ENCODE data around the gene FAM78B. TPM values are rescaled to one million over a fixed set of nuclear protein-coding genes. Genes with fewer than 3 reads are reported as not detected.

The FAM78B gene
- total and polyA plus RNA-seq, 10 of the 15 experiments (the other 5 are each of a cell fraction or from before 2014, with no cell fraction given), result 0.10 to 4.9 (median 1.6) TPM

DNA sequence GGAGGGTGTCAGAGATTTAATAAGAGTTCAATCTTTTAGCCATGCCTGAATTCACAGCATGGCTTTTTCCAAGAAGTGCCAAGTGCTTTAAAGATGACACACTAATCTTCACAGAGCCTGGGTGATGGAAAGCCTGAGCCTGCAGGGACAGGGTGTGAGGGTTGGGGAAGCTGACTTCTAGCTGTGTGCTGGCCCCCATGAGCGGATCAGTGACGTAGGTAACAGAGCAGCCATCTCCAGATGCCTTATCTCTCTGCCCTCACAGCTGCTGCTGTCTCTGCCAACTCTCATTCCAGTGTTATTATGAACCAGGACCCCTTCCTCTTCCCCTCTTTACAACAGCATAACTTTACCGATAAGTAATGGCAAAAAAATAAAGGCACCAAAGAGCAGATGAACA is 30.6 kb downstream of the FAM78B start (continued):
- TF ChIP-seq NR2C2 (IDR thresholded peaks at IDR 0.05; ENCODE audit: borderline replicate concordance, control insufficient read depth, insufficient read length, low read depth) (no peak), BCL11A (IDR thresholded peaks at IDR 0.05; ENCODE audit: low read depth, low read length) (no peak), CBFB (IDR thresholded peaks at IDR 0.05; ENCODE audit: low read depth) (no peak), DPF2 (IDR thresholded peaks at IDR 0.05) (no peak), TCF3 (IDR thresholded peaks at IDR 0.05; ENCODE audit: borderline replicate concordance, insufficient read depth, low read depth, low read length) (no peak), FOXM1 (IDR thresholded peaks at IDR 0.05; ENCODE audit: low read depth, low read length) (no peak)
- TF ChIP-seq, protein P1, sequence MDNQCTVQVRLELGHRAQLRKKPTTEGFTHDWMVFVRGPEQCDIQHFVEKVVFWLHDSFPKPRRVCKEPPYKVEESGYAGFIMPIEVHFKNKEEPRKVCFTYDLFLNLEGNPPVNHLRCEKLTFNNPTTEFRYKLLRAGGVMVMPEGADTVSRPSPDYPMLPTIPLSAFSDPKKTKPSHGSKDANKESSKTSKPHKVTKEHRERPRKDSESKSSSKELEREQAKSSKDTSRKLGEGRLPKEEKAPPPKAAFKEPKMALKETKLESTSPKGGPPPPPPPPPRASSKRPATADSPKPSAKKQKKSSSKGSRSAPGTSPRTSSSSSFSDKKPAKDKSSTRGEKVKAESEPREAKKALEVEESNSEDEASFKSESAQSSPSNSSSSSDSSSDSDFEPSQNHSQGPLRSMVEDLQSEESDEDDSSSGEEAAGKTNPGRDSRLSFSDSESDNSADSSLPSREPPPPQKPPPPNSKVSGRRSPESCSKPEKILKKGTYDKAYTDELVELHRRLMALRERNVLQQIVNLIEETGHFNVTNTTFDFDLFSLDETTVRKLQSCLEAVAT (IDR thresholded peaks at IDR 0.05), result no peak
- TF ChIP-seq, protein P2, sequence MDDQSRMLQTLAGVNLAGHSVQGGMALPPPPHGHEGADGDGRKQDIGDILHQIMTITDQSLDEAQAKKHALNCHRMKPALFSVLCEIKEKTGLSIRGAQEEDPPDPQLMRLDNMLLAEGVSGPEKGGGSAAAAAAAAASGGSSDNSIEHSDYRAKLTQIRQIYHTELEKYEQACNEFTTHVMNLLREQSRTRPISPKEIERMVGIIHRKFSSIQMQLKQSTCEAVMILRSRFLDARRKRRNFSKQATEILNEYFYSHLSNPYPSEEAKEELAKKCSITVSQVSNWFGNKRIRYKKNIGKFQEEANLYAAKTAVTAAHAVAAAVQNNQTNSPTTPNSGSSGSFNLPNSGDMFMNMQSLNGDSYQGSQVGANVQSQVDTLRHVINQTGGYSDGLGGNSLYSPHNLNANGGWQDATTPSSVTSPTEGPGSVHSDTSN (IDR thresholded peaks at IDR 0.05; ENCODE audit: insufficient replicate concordance, low read depth, low read length), result no peak

DNA sequence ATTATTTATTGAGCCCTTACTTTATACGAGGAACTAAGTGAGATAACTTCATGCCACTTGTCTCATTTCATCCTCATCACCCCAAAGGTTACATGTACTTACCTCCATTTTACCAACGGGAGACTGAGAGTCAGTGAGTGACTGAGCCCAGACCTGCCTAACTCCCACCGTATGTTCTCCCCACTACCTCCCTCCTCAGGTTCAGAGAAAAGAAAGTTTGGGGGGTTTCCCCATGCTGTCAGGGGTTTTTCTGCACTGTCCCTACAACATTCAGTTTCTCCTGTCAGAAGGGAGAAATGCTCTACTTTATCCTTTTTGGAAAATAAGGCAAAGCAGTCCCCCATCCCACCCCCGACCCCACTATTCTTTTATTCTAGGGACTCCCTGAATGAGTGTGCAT is 32.9 kb downstream of the FAM78B start:
- Histone ChIP-seq H3K4me3 (no peak overlapping the region), H3K27me3 (replicated peaks in 1 of 2; ENCODE audit: control insufficient read depth in 2 of 2, insufficient read depth in 2 of 2, low read length in 1 of 2) (no peaks in the 10 kb centered on the region), H3K4me1 (ENCODE audit: control insufficient read depth, insufficient read depth, low read length) (no peaks in the 10 kb centered on the region), H3K36me3 (ENCODE audit: control insufficient read depth in 2 of 2, insufficient read depth in 2 of 2, low read length in 1 of 2) (no peaks in the 10 kb centered on the region), H3K4me2 (ENCODE audit: control insufficient read depth, insufficient read depth) (no peak overlapping the region), H3K9ac (ENCODE audit: control insufficient read depth, insufficient read depth, low read length) (no peak overlapping the region), H4K20me1 (ENCODE audit: control insufficient read depth, insufficient read depth) (no peaks in the 10 kb centered on the region), H3K27ac (ENCODE audit: control insufficient read depth, insufficient read depth) (no peak overlapping the region), H3K9me3 (replicated peaks; ENCODE audit: control insufficient read depth, insufficient read depth, low read length) (no peaks in the 10 kb centered on the region), H2AFZ (ENCODE audit: control insufficient read depth, low read depth, low read length) (no peak overlapping the region), H3K79me2 (ENCODE audit: control insufficient read depth, insufficient read depth, low read length) (no peaks in the 10 kb centered on the region)
- ChIA-PET SMC1A (ENCODE audit: uncharacterized antibody, unreplicated experiment) (interaction anchor here (1.1 to 2.0 kb wide), 2 partner anchors 37 to 299 kb away, joined by 4 to 6 read pairs; no protein-coding TSS in a partner anchor), POLR2A (no interaction called here), CTCF (interaction anchor here (0.9 to 1.6 kb wide), 3 partner anchors 31 to 125 kb away, joined by 3 to 4 read pairs (median 3); no protein-coding TSS in a partner anchor), RAD21 (ENCODE audit: unreplicated experiment) (interaction anchor here (1.0 to 1.3 kb wide), 2 partner anchors 36 to 345 kb away, joined by 3 to 4 read pairs; no protein-coding TSS in a partner anchor)
- no TSS peak for BruUV-seq (replicated peaks)
- intact Hi-C loops (cut with micrococcal nuclease; ENCODE audit: unreplicated experiment), result loop anchor here (1.0 to 5.0 kb wide), 2 partner anchors 299 to 343 kb away; no protein-coding TSS in a partner anchor
- peak; percentile 52 for FAIRE-seq
- WGBS (ENCODE audit: insufficient coverage, insufficient replicate concordance, low lambda C conversion rate, missing lambda C conversion rate), result 7% methylated on average over 4 of the region's 4 CpGs
- in situ Hi-C loops (cut with MboI), result no loop called here
- peak; percentile 92 for ATAC-seq
- DNase-seq (ENCODE audit: low read depth, low spot score), result no peak
- TF ChIP-seq RFX5 (IDR thresholded peaks at IDR 0.05; ENCODE audit: low read depth, low read length) (no peak), JUND (IDR thresholded peaks at IDR 0.05; ENCODE audit: low read depth, low read length) (no peak), PAX8 (IDR thresholded peaks at IDR 0.05) (no peak), MTA2 (IDR thresholded peaks at IDR 0.05; ENCODE audit: low read depth) (no peak), NFYB (IDR thresholded peaks at IDR 0.05; ENCODE audit: insufficient read depth, low read depth, low read length) (no peak), ZNF217 (IDR thresholded peaks at IDR 0.05) (no peak), HCFC1 (IDR thresholded peaks at IDR 0.05; ENCODE audit: low read length) (no peak), SMARCA5 (IDR thresholded peaks at IDR 0.05) (no peak)
- TF ChIP-seq, protein P3, sequence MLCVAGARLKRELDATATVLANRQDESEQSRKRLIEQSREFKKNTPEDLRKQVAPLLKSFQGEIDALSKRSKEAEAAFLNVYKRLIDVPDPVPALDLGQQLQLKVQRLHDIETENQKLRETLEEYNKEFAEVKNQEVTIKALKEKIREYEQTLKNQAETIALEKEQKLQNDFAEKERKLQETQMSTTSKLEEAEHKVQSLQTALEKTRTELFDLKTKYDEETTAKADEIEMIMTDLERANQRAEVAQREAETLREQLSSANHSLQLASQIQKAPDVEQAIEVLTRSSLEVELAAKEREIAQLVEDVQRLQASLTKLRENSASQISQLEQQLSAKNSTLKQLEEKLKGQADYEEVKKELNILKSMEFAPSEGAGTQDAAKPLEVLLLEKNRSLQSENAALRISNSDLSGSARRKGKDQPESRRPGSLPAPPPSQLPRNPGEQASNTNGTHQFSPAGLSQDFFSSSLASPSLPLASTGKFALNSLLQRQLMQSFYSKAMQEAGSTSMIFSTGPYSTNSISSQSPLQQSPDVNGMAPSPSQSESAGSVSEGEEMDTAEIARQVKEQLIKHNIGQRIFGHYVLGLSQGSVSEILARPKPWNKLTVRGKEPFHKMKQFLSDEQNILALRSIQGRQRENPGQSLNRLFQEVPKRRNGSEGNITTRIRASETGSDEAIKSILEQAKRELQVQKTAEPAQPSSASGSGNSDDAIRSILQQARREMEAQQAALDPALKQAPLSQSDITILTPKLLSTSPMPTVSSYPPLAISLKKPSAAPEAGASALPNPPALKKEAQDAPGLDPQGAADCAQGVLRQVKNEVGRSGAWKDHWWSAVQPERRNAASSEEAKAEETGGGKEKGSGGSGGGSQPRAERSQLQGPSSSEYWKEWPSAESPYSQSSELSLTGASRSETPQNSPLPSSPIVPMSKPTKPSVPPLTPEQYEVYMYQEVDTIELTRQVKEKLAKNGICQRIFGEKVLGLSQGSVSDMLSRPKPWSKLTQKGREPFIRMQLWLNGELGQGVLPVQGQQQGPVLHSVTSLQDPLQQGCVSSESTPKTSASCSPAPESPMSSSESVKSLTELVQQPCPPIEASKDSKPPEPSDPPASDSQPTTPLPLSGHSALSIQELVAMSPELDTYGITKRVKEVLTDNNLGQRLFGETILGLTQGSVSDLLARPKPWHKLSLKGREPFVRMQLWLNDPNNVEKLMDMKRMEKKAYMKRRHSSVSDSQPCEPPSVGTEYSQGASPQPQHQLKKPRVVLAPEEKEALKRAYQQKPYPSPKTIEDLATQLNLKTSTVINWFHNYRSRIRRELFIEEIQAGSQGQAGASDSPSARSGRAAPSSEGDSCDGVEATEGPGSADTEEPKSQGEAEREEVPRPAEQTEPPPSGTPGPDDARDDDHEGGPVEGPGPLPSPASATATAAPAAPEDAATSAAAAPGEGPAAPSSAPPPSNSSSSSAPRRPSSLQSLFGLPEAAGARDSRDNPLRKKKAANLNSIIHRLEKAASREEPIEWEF (IDR thresholded peaks at IDR 0.05; ENCODE audit: insufficient replicate concordance, low read depth, low read length), result no peak

Measured in GM12878 (cell line).